ENCODE measurements around the gene OR13C8.
"Not testable (repeated sequence)": the region's sequence is repeated elsewhere in the genome, so short reads cannot be mapped to it uniquely, and the experiment has no call there.

Gene OR13C8

GRCh38 chr9:104568868-104569267 is at the start of gene OR13C8:
Gene OR13C8, plus strand, starts transcription at chr9:104569168. Its CDS starts 0 bp downstream, at chr9:104569168.
- no peak for DNase-seq

GRCh38 chr9:104520241-104520640 is 48.7 kb upstream of the OR13C8 start:
- DNase-seq, result not testable (repeated sequence)

GRCh38 chr9:104527109-104527508 is 41.9 kb upstream of the OR13C8 start, which contains the start of gene OR13C4:
Gene OR13C4, minus strand, starts transcription at chr9:104527209. Its CDS starts 0 bp downstream, at chr9:104527209.
- no peak for DNase-seq

GRCh38 chr9:104536756-104537155 is 32.2 kb upstream of the OR13C8 start, which contains the start of gene OR13C3:
Gene OR13C3, minus strand, starts transcription at chr9:104536856. Its CDS starts 133 bp downstream, at chr9:104536723.
- no peak for DNase-seq

- DNase-seq, result no peak
Measured at GRCh38 chr9:104539275-104539674, 29.7 kb upstream of the OR13C8 start.

- DNase-seq, result no peak
Measured at GRCh38 chr9:104544644-104545043, 24.3 kb upstream of the OR13C8 start.

GRCh38 chr9:104553261-104553660 is 15.7 kb upstream of the OR13C8 start:
- DNase-seq, result no peak

GRCh38 chr9:104555521-104555920 is 13.4 kb upstream of the OR13C8 start:
- no peak for DNase-seq

- no peak for DNase-seq
Measured at GRCh38 chr9:104556830-104557634, 11.9 kb upstream of the OR13C8 start.

GRCh38 chr9:104564358-104564757 is 4.6 kb upstream of the OR13C8 start:
- DNase-seq, result no peak

GRCh38 chr9:104572612-104573011 is 3.6 kb downstream of the OR13C8 start:
- DNase-seq, result no peak

GRCh38 chr9:104575456-104575855 is 6.5 kb downstream of the OR13C8 start:
- DNase-seq, result no peak

- no peak for DNase-seq
Measured at GRCh38 chr9:104577263-104577662, 8.3 kb downstream of the OR13C8 start.

GRCh38 chr9:104580562-104580961 is 11.6 kb downstream of the OR13C8 start:
- DNase-seq, result no peak

- DNase-seq, result no peak
Measured at GRCh38 chr9:104586496-104587180, 17.7 kb downstream of the OR13C8 start.

- no peak for DNase-seq
Measured at GRCh38 chr9:104589626-104590025, 20.7 kb downstream of the OR13C8 start.

- DNase-seq, result not testable (repeated sequence)
Measured at GRCh38 chr9:104598749-104599148, 29.8 kb downstream of the OR13C8 start.

GRCh38 chr9:104599313-104599712 is 30.3 kb downstream of the OR13C8 start, which contains the start of gene OR13C5:
Gene OR13C5, minus strand, starts transcription at chr9:104599413. Its CDS starts 0 bp downstream, at chr9:104599413.
- not testable (repeated sequence) for DNase-seq

GRCh38 chr9:104604801-104605200 is 35.8 kb downstream of the OR13C8 start:
- no peak for DNase-seq

- DNase-seq, result not testable (repeated sequence)
Measured at GRCh38 chr9:104605527-104605926, 36.6 kb downstream of the OR13C8 start, which contains the start of gene OR13C2. Gene OR13C2, minus strand, starts transcription at chr9:104605627. Its CDS starts 0 bp downstream, at chr9:104605627.

- DNase-seq, result peak; percentile 32
Measured at GRCh38 chr9:104606152-104606551, 37.2 kb downstream of the OR13C8 start.

GRCh38 chr9:104608336-104608735 is 39.4 kb downstream of the OR13C8 start:
- no peak for DNase-seq

GRCh38 chr9:104611213-104611612 is 42.2 kb downstream of the OR13C8 start:
- DNase-seq, result no peak

- no peak for DNase-seq
Measured at GRCh38 chr9:104617418-104617817, 48.5 kb downstream of the OR13C8 start.

Measured in NCI-H774 (cell line).